CD4-positive, alpha-beta T cell (primary cell): ENCODE data around the gene ICAM2. TPM values are rescaled to one million over a fixed set of nuclear protein-coding genes. Genes with fewer than 3 reads are reported as not detected.

ENCODE experiments used
- ATAC-seq: fragments of 200-7000 bp; cut with Tn5 transposase; one replicate; pipeline ENCODE4 v1.10.0; 2022; ENCODE audit warnings: mild to moderate bottlenecking; ENCODE audit not compliant: poor library complexity
- CTCF ChIA-PET: fragments of 350-600 bp; sonication (Branson Sonifier 250); formaldehyde crosslinking; loops from one replicate; lab custom pipeline; 2021; ENCODE audit warnings: antibody characterized with exemption, inconsistent platforms; lab: Charles Lee
- POLR2A ChIA-PET: fragments of 350-600 bp; sonication (Branson Sonifier 250); formaldehyde crosslinking; loops from one replicate; lab custom pipeline; 2021; ENCODE audit warnings: antibody characterized with exemption, inconsistent platforms; lab: Charles Lee
- DNase-seq, 14 experiments: peaks; one replicate each; pipeline ENCODE4 v3.0.0-alpha.2; 2013 to 2020; ENCODE audit warnings: mixed read lengths in 2 of 14
- H3K27ac ChIP-seq, 2 donors: one replicate each; pipeline versions ENCODE4 v1.5.1 to v1.7.0; 2013; ENCODE audit warnings: low read length in 2 of 2, low read depth in 1 of 2, mild to moderate bottlenecking in 1 of 2
- H3K27me3 ChIP-seq, 2 experiments: 1 replicate in 1 of 2; 2 replicates in 1 of 2; pipeline versions ENCODE4 v1.6.1 to v1.7.0; 2013; ENCODE audit warnings: low read length in 2 of 2, control low read depth in 1 of 2, mild to moderate bottlenecking in 1 of 2, moderate library complexity in 1 of 2; ENCODE audit not compliant: insufficient read depth in 2 of 2, control insufficient read depth in 1 of 2
- H3K36me3 ChIP-seq: one replicate; pipeline ENCODE4 v1.6.1; 2013; ENCODE audit warnings: low read length, control low read depth; ENCODE audit not compliant: insufficient read depth
- H3K4me1 ChIP-seq: one replicate; pipeline ENCODE4 v1.6.1; 2013; ENCODE audit warnings: low read length, control low read depth; ENCODE audit not compliant: insufficient read depth
- H3K4me3 ChIP-seq: one replicate; pipeline ENCODE4 v1.5.1; 2013; ENCODE audit warnings: mild to moderate bottlenecking, low read length, moderate library complexity
- H3K9me3 ChIP-seq, 2 experiments: 1 replicate in 1 of 2; 2 replicates in 1 of 2; pipeline versions ENCODE4 v1.6.1 to v1.7.0; 2013; ENCODE audit warnings: low read length in 2 of 2, mild to moderate bottlenecking in 2 of 2, control low read depth in 1 of 2, moderate library complexity in 1 of 2; ENCODE audit not compliant: control insufficient read depth in 1 of 2, insufficient read depth in 1 of 2
- H3K27ac Mint-ChIP-seq: one replicate; pipeline ENCODE4 v1.8.0; 2020; ENCODE audit warnings: mixed read lengths
- H3K27me3 Mint-ChIP-seq: one replicate; pipeline ENCODE4 v1.8.0; 2021; ENCODE audit warnings: mixed read lengths
- H3K36me3 Mint-ChIP-seq: one replicate; pipeline ENCODE4 v1.8.0; 2021; ENCODE audit warnings: low read depth, mixed read lengths
- H3K4me1 Mint-ChIP-seq: one replicate; pipeline ENCODE4 v1.8.0; 2021; ENCODE audit warnings: low read depth, mixed read lengths
- H3K4me3 Mint-ChIP-seq: one replicate; pipeline ENCODE4 v1.8.0; 2020; ENCODE audit warnings: mild to moderate bottlenecking, mixed read lengths
- H3K9me3 Mint-ChIP-seq: one replicate; pipeline ENCODE4 v1.8.0; 2020; ENCODE audit warnings: mixed read lengths
- intact Hi-C, 2 experiments: fragments of 100-400 bp; cut with DNase I in 1 of 2; cut with micrococcal nuclease in 1 of 2; formaldehyde crosslinking; loops; one replicate each; pipeline versions ENCODE4 v1.15.1 to v1.9.0; 2023 to 2025; cut with DNase I, micrococcal nuclease
- total RNA-seq, 174 experiments: library from RNA in 2 of 174; stranded (reverse) in 2 of 174; gene quantifications; one replicate each; pipeline ENCODE4 v1.2.3 and lab custom pipeline; 2021 to 2026
- TF ChIP-seq, protein P1 (sequence below): fragments of 200-600 bp; IDR thresholded peaks from one replicate; pipeline ENCODE4 v1.8.0; 2022; ENCODE audit warnings: antibody characterized with exemption, mild to moderate bottlenecking

The ICAM2 gene
- total RNA-seq, 2 experiments from 2014 or later = 50.6 to 54.7 TPM

DNA sequence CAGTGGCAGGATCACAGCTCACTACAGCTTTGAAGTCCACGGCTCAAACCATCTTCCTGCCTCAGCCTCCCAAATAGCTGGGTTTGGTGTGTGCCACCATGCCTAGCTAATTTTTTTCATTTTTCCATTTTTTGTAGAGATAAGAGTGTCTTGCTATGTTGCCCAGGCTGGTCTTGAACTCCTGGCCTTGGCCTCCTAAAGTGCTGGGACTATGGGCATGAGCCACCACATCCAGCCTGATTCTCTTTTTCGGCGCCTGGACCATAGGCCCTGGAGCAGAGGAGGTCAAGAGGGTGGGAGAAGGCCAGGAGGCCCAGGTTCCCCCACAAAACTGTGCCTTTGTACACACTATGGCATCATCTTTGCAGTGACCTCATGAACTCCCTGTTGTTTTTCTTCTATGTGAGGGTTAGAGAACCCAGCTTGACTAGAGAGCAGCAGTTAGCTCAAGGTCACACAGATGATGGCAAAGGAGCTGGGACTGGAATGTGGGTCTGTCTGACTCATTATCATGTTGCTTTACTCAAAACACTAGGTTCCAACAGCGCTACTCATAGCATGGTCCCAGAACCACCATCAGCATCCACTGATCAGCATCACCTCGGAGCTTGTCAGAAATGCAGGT is 64.0 kb downstream of the ICAM2 start:
- Mint-ChIP-seq H3K27me3 (no peaks in the 10 kb centered on the region), H3K4me3 (no peak overlapping the region), H3K9me3 (no peaks in the 10 kb centered on the region), H3K36me3 (no peaks in the 10 kb centered on the region), H3K27ac (peak overlapping the region; percentile 70), H3K4me1 (peaks cover 29% of the 10 kb centered on the region)
- no peak overlapping the region for H3K4me3 ChIP-seq
- intact Hi-C loops = no loop called here
- no peak for DNase-seq
- POLR2A ChIA-PET = interaction anchor here (1.1 kb wide), 1 partner anchor 61 kb away, joined by 3 read pairs; no protein-coding TSS in a partner anchor
- CTCF ChIA-PET = no interaction called here
- H3K27me3 ChIP-seq = no peaks in the 10 kb centered on the region
- H3K4me1 ChIP-seq = peaks cover 24% of the 10 kb centered on the region
- H3K9me3 ChIP-seq = no peaks in the 10 kb centered on the region
- H3K36me3 ChIP-seq = no peaks in the 10 kb centered on the region
- TF ChIP-seq, protein P1, sequence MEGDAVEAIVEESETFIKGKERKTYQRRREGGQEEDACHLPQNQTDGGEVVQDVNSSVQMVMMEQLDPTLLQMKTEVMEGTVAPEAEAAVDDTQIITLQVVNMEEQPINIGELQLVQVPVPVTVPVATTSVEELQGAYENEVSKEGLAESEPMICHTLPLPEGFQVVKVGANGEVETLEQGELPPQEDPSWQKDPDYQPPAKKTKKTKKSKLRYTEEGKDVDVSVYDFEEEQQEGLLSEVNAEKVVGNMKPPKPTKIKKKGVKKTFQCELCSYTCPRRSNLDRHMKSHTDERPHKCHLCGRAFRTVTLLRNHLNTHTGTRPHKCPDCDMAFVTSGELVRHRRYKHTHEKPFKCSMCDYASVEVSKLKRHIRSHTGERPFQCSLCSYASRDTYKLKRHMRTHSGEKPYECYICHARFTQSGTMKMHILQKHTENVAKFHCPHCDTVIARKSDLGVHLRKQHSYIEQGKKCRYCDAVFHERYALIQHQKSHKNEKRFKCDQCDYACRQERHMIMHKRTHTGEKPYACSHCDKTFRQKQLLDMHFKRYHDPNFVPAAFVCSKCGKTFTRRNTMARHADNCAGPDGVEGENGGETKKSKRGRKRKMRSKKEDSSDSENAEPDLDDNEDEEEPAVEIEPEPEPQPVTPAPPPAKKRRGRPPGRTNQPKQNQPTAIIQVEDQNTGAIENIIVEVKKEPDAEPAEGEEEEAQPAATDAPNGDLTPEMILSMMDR = no peak
- H3K27ac ChIP-seq = no peak overlapping the region
- no peak for ATAC-seq

DNA sequence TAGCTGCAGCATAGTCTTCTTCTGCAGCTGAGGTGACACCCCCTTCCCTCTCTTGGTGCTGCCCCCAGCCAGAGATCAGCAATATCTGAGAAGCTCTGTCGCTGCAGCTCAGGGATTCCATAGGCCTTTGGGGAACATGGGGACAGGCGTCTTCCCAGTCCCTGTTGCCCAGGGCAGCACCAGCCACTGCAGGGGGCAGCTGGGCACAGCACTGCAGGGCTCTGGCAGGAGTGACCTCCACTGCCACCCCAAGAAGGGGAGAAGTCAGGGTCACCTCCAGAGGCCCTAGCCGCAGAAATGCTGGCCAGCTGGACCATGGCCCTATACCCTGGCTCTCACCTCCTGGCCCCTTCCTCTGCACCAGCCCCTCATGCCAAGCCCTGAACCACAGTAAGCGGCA is 64.6 kb downstream of the ICAM2 start:
- CTCF ChIA-PET = no interaction called here
- H3K4me1 ChIP-seq = peaks cover 20% of the 10 kb centered on the region
- Mint-ChIP-seq H3K27ac (peak overlapping the region; percentile 70), H3K4me3 (no peak overlapping the region), H3K4me1 (peaks cover 33% of the 10 kb centered on the region), H3K9me3 (no peaks in the 10 kb centered on the region), H3K27me3 (no peaks in the 10 kb centered on the region), H3K36me3 (no peaks in the 10 kb centered on the region)
- no peaks in the 10 kb centered on the region for H3K9me3 ChIP-seq
- POLR2A ChIA-PET = interaction anchor here (1.1 kb wide), 1 partner anchor 62 kb away, joined by 3 read pairs; no protein-coding TSS in a partner anchor
- DNase-seq = no peak
- H3K27me3 ChIP-seq = no peaks in the 10 kb centered on the region
- no peaks in the 10 kb centered on the region for H3K36me3 ChIP-seq
- H3K4me3 ChIP-seq = no peak overlapping the region
- TF ChIP-seq, protein P1 = no peak
- H3K27ac ChIP-seq = no peak overlapping the region
- ATAC-seq = no peak
- intact Hi-C loops = no loop called here

DNA sequence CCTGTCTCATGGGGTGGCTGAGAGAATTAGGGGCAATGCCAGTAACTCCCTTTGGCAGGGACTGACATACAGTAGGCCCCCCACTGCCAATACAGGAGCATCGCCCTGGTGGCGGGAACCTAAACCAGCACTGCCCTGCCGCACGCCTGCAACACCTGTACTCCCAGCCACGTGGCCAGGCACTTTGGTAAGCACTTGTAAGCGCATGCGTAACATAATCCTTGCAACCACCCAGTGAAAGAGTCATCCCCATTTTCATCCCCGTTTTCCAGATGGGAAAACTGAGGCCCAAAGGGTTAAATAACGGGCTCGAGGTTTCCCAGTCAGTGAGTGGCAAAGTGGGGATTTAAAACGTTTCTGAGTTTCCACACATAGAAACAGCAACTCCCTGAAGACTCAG is 65.2 kb downstream of the ICAM2 start:
- no peak overlapping the region for H3K27ac ChIP-seq
- no peak for ATAC-seq
- intact Hi-C loops = no loop called here
- peaks cover 24% of the 10 kb centered on the region for H3K4me1 ChIP-seq
- Mint-ChIP-seq H3K9me3 (no peaks in the 10 kb centered on the region), H3K4me3 (no peak overlapping the region), H3K36me3 (no peaks in the 10 kb centered on the region), H3K4me1 (peaks cover 34% of the 10 kb centered on the region), H3K27ac (peak overlapping the region; percentile 70), H3K27me3 (no peaks in the 10 kb centered on the region)
- ChIA-PET CTCF (interaction anchor here (0.8 to 1.2 kb wide), 2 partner anchors 9 to 35 kb away, joined by 4 read pairs; no protein-coding TSS in a partner anchor), POLR2A (interaction anchor here (0.7 to 1.1 kb wide), 2 partner anchors 63 to 190 kb away, joined by 3 read pairs; no protein-coding TSS in a partner anchor)
- no peaks in the 10 kb centered on the region for H3K9me3 ChIP-seq
- H3K36me3 ChIP-seq = no peaks in the 10 kb centered on the region
- no peak for DNase-seq
- TF ChIP-seq, protein P1 = no peak
- H3K27me3 ChIP-seq = no peaks in the 10 kb centered on the region
- no peak overlapping the region for H3K4me3 ChIP-seq
